PFSK-1 (cell line): ENCODE results near the gene SPATA16.

ENCODE experiments used
- POLR2AphosphoS5 ChIP-seq: IDR thresholded peaks from 2 replicates; pipeline ENCODE4 v1.6.1; 2012; ENCODE audit warnings: low read depth, mild to moderate bottlenecking, control low read depth, low read length, moderate library complexity
- REST ChIP-seq, 2 experiments: IDR thresholded peaks; 2 replicates each; pipeline versions ENCODE4 v1.6.1 to v1.8.0; 2011 to 2012; ENCODE audit warnings: low read depth in 2 of 2, low read length in 2 of 2, control low read depth in 1 of 2, inconsistent platforms in 1 of 2, mild to moderate bottlenecking in 1 of 2, moderate library complexity in 1 of 2; ENCODE audit not compliant: insufficient read depth in 1 of 2
- TAF1 ChIP-seq: IDR thresholded peaks from 2 replicates; pipeline ENCODE4 v1.6.1; 2012; ENCODE audit warnings: low read length, control low read depth, borderline replicate concordance; ENCODE audit not compliant: insufficient read depth

GRCh38 chr3:173065543-173065981 is 75.5 kb downstream of the SPATA16 start:
- TF ChIP-seq REST (IDR thresholded peaks at IDR 0.05; ENCODE audit: insufficient read depth in 1 of 2, low read depth in 2 of 2, low read length in 2 of 2) (no peak), POLR2AphosphoS5 (no peak), TAF1 (no peak)
